HCT116 (cell line): ENCODE data around the gene PRND. TPM values are rescaled to one million over a fixed set of nuclear protein-coding genes. Genes with fewer than 3 reads are reported as not detected.

Source experiments
- ATAC-seq: fragments of 200-7000 bp; cut with Tn5 transposase; 2 replicates; pipeline ENCODE4 v1.9.1; 2020; ENCODE audit warnings: mild to moderate bottlenecking, moderate library complexity
- BruUV-seq: library from RNA; stranded (reverse); fragments of 400-500 nt; replicated peaks from 2 replicates; lab custom pipeline; 2021; lab: Mats Ljungman, UMichigan
- CTCF ChIA-PET: fragments of 300-600 bp; sonication (Branson Sonifier 250); formaldehyde crosslinking; loops from one replicate; lab custom pipeline; 2021; ENCODE audit warnings: antibody characterized with exemption; lab: Charles Lee
- POLR2A ChIA-PET: fragments of 300-600, 350-600 bp; sonication (Branson Sonifier 250); formaldehyde crosslinking; loops from one replicate; lab custom pipeline; 2021; ENCODE audit warnings: antibody characterized with exemption; lab: Charles Lee
- RAD21 ChIA-PET, 2 experiments: fragments of 300-600 bp; sonication (Branson Sonifier 250); formaldehyde crosslinking; loops; one replicate each; lab custom pipeline; 2023; ENCODE audit warnings: low total read pairs in 2 of 2; ENCODE audit not compliant: uncharacterized antibody in 2 of 2, unreplicated experiment in 2 of 2, low non-redundant PET in 1 of 2; lab: Charles Lee
- DNase-seq: peaks from one replicate; pipeline ENCODE4 v3.0.0-alpha.2; 2010; ENCODE audit warnings: low read depth, low spot score
- H2AFZ ChIP-seq: fragments of 200-600 bp; shearing (Covaris generic), sonication (generic); 2 replicates; pipeline ENCODE4 v1.6.1; 2017; ENCODE audit warnings: low read depth, mixed run types, mixed read lengths, antibody characterized with exemption, low read length; ENCODE audit not compliant: poor library complexity, severe bottlenecking
- H3K27ac ChIP-seq: 2 replicates; pipeline ENCODE4 v1.5.1; 2012; ENCODE audit warnings: low read depth, low read length
- H3K27me3 ChIP-seq: fragments of 200-600 bp; sonication (generic); 2 replicates; pipeline ENCODE4 v1.6.1; 2016; ENCODE audit warnings: mixed run types, low read length, mixed read lengths; ENCODE audit not compliant: insufficient read depth
- H3K36me3 ChIP-seq, 2 experiments: fragments of 200-500 bp in 1 of 2; fragments of 200-600 bp in 1 of 2; sonication (Bioruptor generic) in 1 of 2; sonication (generic) in 1 of 2; 2 replicates each; pipeline versions ENCODE4 v1.5.1 to v1.6.1; 2014 to 2016; ENCODE audit warnings: low read length in 2 of 2, inconsistent platforms in 1 of 2, mixed read lengths in 1 of 2, mixed run types in 1 of 2; ENCODE audit not compliant: insufficient read depth in 2 of 2, control insufficient read depth in 1 of 2
- H3K4me1 ChIP-seq, 2 experiments: fragments of 200-600 bp in 1 of 2; sonication (generic) in 1 of 2; 2 replicates each; pipeline versions ENCODE4 v1.5.1 to v1.6.1; 2012 to 2017; ENCODE audit warnings: low read length in 2 of 2, inconsistent platforms in 1 of 2, mild to moderate bottlenecking in 1 of 2, mixed read lengths in 1 of 2, mixed run types in 1 of 2, moderate library complexity in 1 of 2; ENCODE audit not compliant: insufficient read depth in 2 of 2, control insufficient read depth in 1 of 2
- H3K4me2 ChIP-seq: fragments of 200-600 bp; sonication (generic); 2 replicates; pipeline ENCODE4 v1.6.1; 2017; ENCODE audit warnings: mixed run types, low read length, mixed read lengths
- H3K4me3 ChIP-seq, 2 experiments: fragments of 200-600 bp in 1 of 2; sonication (generic) in 1 of 2; replicated peaks in 1 of 2; 2 replicates each; pipeline ENCODE4 v1.5.1; 2011 to 2016; ENCODE audit warnings: low read length in 2 of 2, control low read depth in 1 of 2, low read depth in 1 of 2, mild to moderate bottlenecking in 1 of 2, mixed read lengths in 1 of 2, mixed run types in 1 of 2
- H3K79me2 ChIP-seq: fragments of 200-600 bp; sonication (generic); 2 replicates; pipeline ENCODE4 v1.6.1; 2017; ENCODE audit warnings: mild to moderate bottlenecking, mixed run types, low read length, moderate library complexity, mixed read lengths; ENCODE audit not compliant: insufficient read depth
- H3K9ac ChIP-seq: fragments of 200-600 bp; sonication (generic); 2 replicates; pipeline ENCODE4 v1.6.1; 2016; ENCODE audit warnings: low read length, mixed read lengths
- H3K9me2 ChIP-seq: fragments of 200-600 bp; sonication (generic), shearing (Covaris generic); 2 replicates; pipeline ENCODE4 v1.6.1; 2017; ENCODE audit warnings: mixed run types, mild to moderate bottlenecking, moderate library complexity; ENCODE audit not compliant: insufficient read depth
- H3K9me3 ChIP-seq, 2 experiments: fragments of 200-500 bp in 1 of 2; fragments of 200-600 bp in 1 of 2; sonication (Bioruptor generic) in 1 of 2; sonication (generic) in 1 of 2; 2 replicates each; pipeline ENCODE4 v1.6.1; 2014 to 2017; ENCODE audit warnings: low read length in 2 of 2, mixed read lengths in 2 of 2, inconsistent platforms in 1 of 2, low read depth in 1 of 2, mild to moderate bottlenecking in 1 of 2, mixed run types in 1 of 2, moderate library complexity in 1 of 2; ENCODE audit not compliant: control insufficient read depth in 1 of 2, insufficient read depth in 1 of 2
- H4K20me1 ChIP-seq: fragments of 200-600 bp; sonication (generic), shearing (Covaris generic); 2 replicates; pipeline ENCODE4 v1.6.1; 2017; ENCODE audit warnings: mixed run types, mild to moderate bottlenecking, moderate library complexity; ENCODE audit not compliant: insufficient read depth
- CBX3 ChIP-seq: IDR thresholded peaks from 2 replicates; pipeline ENCODE4 v1.6.1; 2012; ENCODE audit warnings: low read depth
- EGR1 ChIP-seq: IDR thresholded peaks from 2 replicates; pipeline ENCODE4 v1.6.1; 2012; ENCODE audit warnings: low read depth
- ELF1 ChIP-seq: IDR thresholded peaks from 2 replicates; pipeline ENCODE4 v1.6.1; 2012; ENCODE audit warnings: low read depth, borderline replicate concordance
- FOSL1 ChIP-seq: IDR thresholded peaks from 2 replicates; pipeline ENCODE4 v1.6.1; 2012; ENCODE audit warnings: low read depth
- POLR2AphosphoS5 ChIP-seq: IDR thresholded peaks from 2 replicates; pipeline ENCODE4 v1.6.1; 2011; ENCODE audit warnings: mild to moderate bottlenecking, low read depth, low read length, moderate library complexity
- SP1 ChIP-seq: IDR thresholded peaks from 2 replicates; pipeline ENCODE4 v1.6.1; 2012; ENCODE audit warnings: low read depth
- SRF ChIP-seq: IDR thresholded peaks from 2 replicates; pipeline ENCODE4 v1.6.1; 2012; ENCODE audit warnings: low read depth
- YY1 ChIP-seq: IDR thresholded peaks from 2 replicates; pipeline ENCODE4 v1.6.1; 2011; ENCODE audit warnings: low read length, low read depth, moderate library complexity, mild to moderate bottlenecking; ENCODE audit not compliant: insufficient replicate concordance; ENCODE audit errors: extremely low read depth
- ZFX ChIP-seq: fragments of 450-650 bp; IDR thresholded peaks from 2 replicates; pipeline ENCODE4 v1.6.1; 2017
- intact Hi-C: fragments of 100-400 bp; cut with micrococcal nuclease; formaldehyde crosslinking; loops from 2 replicates; pipeline ENCODE4 v1.10.0; 2022
- total RNA-seq: library from RNA; stranded (reverse); gene quantifications from one replicate; pipeline ENCODE4 v1.2.1, GENCODE V29; 2021; ENCODE audit not compliant: unreplicated experiment
- TF ChIP-seq, protein P1 (sequence below), 3 experiments: fragments of 200-600 bp in 1 of 3; sonication (generic) in 1 of 3; IDR thresholded peaks in 2 of 3; conservative IDR thresholded peaks in 1 of 3; 2 replicates each; pipeline ENCODE4 v1.5.1; 2012 to 2017; ENCODE audit warnings: low read depth in 2 of 3, low read length in 2 of 3, antibody characterized with exemption in 1 of 3, borderline replicate concordance in 1 of 3, control low read depth in 1 of 3, mild to moderate bottlenecking in 1 of 3, mixed read lengths in 1 of 3, mixed run types in 1 of 3, moderate library complexity in 1 of 3; ENCODE audit not compliant: insufficient read depth in 1 of 3

Gene PRND
- total RNA-seq, 1 experiment from 2014 or later: not detected

DNA sequence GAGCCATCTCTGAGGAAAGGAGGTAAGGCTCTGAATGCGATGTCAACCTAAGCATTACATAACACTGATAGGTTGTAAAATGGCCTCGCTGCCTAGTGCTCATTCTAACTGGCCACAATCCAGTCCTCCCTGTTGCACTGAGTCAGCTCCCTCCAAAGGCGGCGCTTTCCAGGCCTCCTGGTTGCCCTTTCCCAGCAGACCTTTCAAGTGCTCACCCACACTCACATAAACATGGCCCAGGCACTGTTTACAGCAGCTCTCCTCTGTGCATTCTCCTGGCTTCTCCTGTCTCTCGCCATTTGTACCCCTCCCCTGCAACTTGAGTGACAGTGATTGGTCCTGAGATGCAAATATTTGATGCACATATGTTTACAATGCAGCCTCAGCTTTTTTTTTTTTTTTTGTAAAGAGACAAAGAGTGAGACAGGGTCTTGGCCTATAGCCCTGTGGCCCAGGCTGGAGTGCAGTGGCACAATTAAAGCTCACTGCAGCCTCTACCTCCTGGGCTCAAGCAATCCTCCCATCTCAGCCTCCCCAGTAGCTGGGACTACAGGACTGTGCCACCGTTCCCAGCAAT lies 36.8 kb upstream of the PRND start:
- CTCF ChIA-PET: no interaction called here
- DNase-seq: peak; percentile 40
- intact Hi-C loops: no loop called here

More for the DNA sequence above, 36.8 kb upstream of the PRND start:
- BruUV-seq: no TSS peak
- Histone ChIP-seq H3K27ac (peak overlapping the region; percentile 89), H2AFZ (peak overlapping the region; percentile 23), H3K79me2 (peaks cover 28% of the 10 kb centered on the region), H3K9me2 (no peaks in the 10 kb centered on the region), H3K9ac (no peak overlapping the region; the same call in 1 of the 2 replicates), H4K20me1 (peaks cover 15% of the 10 kb centered on the region; the same call in 1 of the 2 replicates), H3K27me3 (no peaks in the 10 kb centered on the region), H3K4me2 (peak overlapping the region; percentile 80), H3K9me3 (no peaks in the 10 kb centered on the region), H3K4me3 (no peak overlapping the region), H3K4me1 (peaks cover 30 to 37% of the 10 kb centered on the region in 2 experiments), H3K36me3 (peaks cover 0 to 5% of the 10 kb centered on the region in 2 experiments; a peak in 1 of 4 replicates)
- POLR2A ChIA-PET: interaction anchor here (0.7 to 1.0 kb wide), 2 partner anchors 12 to 483 kb away, joined by 3 read pairs; no protein-coding TSS in a partner anchor
- peak; percentile 26 for ATAC-seq
- peak; percentile 54; the same call in 1 of the 2 replicates for TF ChIP-seq CBX3
- no peak for TF ChIP-seq EGR1
- TF ChIP-seq SRF: no peak
- no peak for TF ChIP-seq ELF1
- TF ChIP-seq ZFX: no peak
- no peak for TF ChIP-seq FOSL1
- TF ChIP-seq POLR2AphosphoS5: 0 out of 2 replicates have a peak, but pooled peaks have one; percentile 23
- TF ChIP-seq, protein P1, sequence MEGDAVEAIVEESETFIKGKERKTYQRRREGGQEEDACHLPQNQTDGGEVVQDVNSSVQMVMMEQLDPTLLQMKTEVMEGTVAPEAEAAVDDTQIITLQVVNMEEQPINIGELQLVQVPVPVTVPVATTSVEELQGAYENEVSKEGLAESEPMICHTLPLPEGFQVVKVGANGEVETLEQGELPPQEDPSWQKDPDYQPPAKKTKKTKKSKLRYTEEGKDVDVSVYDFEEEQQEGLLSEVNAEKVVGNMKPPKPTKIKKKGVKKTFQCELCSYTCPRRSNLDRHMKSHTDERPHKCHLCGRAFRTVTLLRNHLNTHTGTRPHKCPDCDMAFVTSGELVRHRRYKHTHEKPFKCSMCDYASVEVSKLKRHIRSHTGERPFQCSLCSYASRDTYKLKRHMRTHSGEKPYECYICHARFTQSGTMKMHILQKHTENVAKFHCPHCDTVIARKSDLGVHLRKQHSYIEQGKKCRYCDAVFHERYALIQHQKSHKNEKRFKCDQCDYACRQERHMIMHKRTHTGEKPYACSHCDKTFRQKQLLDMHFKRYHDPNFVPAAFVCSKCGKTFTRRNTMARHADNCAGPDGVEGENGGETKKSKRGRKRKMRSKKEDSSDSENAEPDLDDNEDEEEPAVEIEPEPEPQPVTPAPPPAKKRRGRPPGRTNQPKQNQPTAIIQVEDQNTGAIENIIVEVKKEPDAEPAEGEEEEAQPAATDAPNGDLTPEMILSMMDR (IDR thresholded peaks at IDR 0.05 in 2 of 3, conservative IDR thresholded peaks at IDR 0.05 in 1 of 3; ENCODE audit: borderline replicate concordance in 1 of 3, insufficient read depth in 1 of 3, low read depth in 2 of 3, low read length in 2 of 3): no peak
- TF ChIP-seq SP1: no peak
- TF ChIP-seq YY1: peak; percentile 45
- RAD21 ChIA-PET: interaction anchor here in 1 of 2 experiments (1.5 kb wide), 1 partner anchor 71 kb away, joined by 3 read pairs; no protein-coding TSS in a partner anchor
